H1 (cell line): Measurements from ENCODE around the gene ITGB2. TPM values are rescaled to one million over a fixed set of nuclear protein-coding genes. Genes with fewer than 3 reads are reported as not detected.

ENCODE experiments used
- CEBPB ChIP-seq: IDR thresholded peaks from 2 replicates; pipeline ENCODE4 v1.6.1; 2012; ENCODE audit warnings: low read depth, low read length
- HDAC6 ChIP-seq: IDR thresholded peaks from one replicate; pipeline ENCODE4 v1.7.1; 2012; ENCODE audit warnings: low read depth, mild to moderate bottlenecking, inconsistent platforms, low read length, moderate library complexity
- MAFK ChIP-seq: IDR thresholded peaks from 2 replicates; pipeline ENCODE4 v1.6.1; 2012; ENCODE audit warnings: low read depth, mild to moderate bottlenecking, improper control_type of control experiment, low read length
- RAD21 ChIP-seq, 2 experiments: IDR thresholded peaks in 1 of 2; conservative IDR thresholded peaks in 1 of 2; 2 replicates each; pipeline ENCODE4 v1.6.1; 2011; ENCODE audit warnings: low read depth in 2 of 2, low read length in 2 of 2, improper control_type of control experiment in 1 of 2, inconsistent platforms in 1 of 2, mild to moderate bottlenecking in 1 of 2, moderate library complexity in 1 of 2
- SIN3A ChIP-seq, 2 experiments: IDR thresholded peaks in 1 of 2; conservative IDR thresholded peaks in 1 of 2; 2 replicates each; pipeline ENCODE4 v1.6.1; 2011 to 2012; ENCODE audit warnings: low read length in 2 of 2, improper control_type of control experiment in 1 of 2, low read depth in 1 of 2, mild to moderate bottlenecking in 1 of 2
- SIX5 ChIP-seq: IDR thresholded peaks from 2 replicates; pipeline ENCODE4 v1.6.1; 2011; ENCODE audit warnings: mild to moderate bottlenecking, low read depth, low read length
- polyA plus RNA-seq, 7 experiments: library from polyadenylated mRNA; depleted of rRNA in 3 of 7; stranded (reverse) in 5 of 7; unstranded in 2 of 7; fragments of >200 nt in 5 of 7; fragments of 200-250 nt in 2 of 7; gene quantifications; 1 replicate in 5 of 7; 2 replicates in 1 of 7; 4 replicates in 1 of 7; pipeline versions ENCODE4 v1.2.1 to v1.2.3, GENCODE V29; 2011 to 2013; ENCODE audit warnings: missing spikeins in 2 of 7, mixed read lengths in 2 of 7
- total RNA-seq: library from RNA; stranded (reverse); fragmentation: NEBNext Ultra II Directional; extraction: Animal tissue kit (Norgen Biotek cat#: 25700); gene quantifications from 2 replicates; pipeline ENCODE4 v1.2.1, GENCODE V29; 2021
- TF ChIP-seq, protein P1 (sequence below): fragments of 300-600 bp; sonication (generic); IDR thresholded peaks from 2 replicates; pipeline ENCODE4 v1.7.1; 2012; ENCODE audit warnings: low read length, moderate library complexity, mild to moderate bottlenecking, inconsistent platforms; ENCODE audit not compliant: insufficient replicate concordance
- TF ChIP-seq, protein P2 (sequence below): IDR thresholded peaks from 2 replicates; pipeline ENCODE4 v1.6.1; 2012; ENCODE audit warnings: inconsistent platforms

Gene ITGB2
- total and polyA plus RNA-seq, 2 of the 8 experiments (the other 6 are each of a cell fraction or from before 2014, with no cell fraction given): 0.24 to 0.63 TPM

DNA sequence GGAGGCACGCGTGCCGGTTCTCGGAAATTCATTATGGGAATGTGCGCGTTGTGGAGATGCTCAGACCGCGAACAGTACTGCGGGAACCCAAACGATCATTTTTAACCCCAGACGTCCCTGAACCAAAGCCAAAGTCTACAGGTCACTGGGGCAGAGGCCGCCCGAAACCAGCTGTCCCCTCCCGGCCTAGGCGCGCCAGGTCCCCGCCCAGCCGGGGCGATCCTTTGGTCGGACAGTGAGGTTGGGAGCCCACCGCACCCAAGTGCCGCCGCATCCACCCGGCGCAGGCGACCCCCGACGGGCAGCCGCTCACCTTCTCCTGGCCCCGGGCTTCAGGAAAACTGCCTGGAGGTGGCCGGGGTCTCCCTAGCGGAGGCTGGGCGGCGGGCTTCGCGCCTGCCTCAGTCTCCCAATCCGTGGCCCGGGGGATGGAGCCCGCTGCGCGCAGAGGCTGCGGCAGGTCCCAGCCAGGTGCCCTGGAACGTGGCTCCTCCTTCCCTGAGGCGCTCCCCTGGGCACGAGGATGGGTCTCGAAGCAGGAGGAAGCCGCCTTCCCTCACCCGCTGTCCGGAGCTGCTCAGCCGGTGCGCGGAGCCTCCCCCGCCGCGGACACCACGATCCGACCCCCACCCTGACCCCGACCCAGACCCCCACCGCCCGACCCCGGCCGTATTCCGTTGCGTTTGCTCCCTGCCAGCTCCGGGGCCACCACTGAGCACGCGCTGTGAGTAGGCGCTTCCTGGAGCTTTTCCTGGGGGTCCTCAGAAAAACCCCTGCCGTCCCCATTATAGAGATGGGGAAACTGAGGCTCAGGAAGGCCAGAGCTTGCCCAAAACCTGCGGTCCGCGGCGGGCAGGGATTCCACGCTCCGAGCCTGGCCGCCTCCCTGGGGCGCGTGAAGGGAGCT is 11.1 kb upstream of the ITGB2 start (continued):
- TF ChIP-seq, protein P1, sequence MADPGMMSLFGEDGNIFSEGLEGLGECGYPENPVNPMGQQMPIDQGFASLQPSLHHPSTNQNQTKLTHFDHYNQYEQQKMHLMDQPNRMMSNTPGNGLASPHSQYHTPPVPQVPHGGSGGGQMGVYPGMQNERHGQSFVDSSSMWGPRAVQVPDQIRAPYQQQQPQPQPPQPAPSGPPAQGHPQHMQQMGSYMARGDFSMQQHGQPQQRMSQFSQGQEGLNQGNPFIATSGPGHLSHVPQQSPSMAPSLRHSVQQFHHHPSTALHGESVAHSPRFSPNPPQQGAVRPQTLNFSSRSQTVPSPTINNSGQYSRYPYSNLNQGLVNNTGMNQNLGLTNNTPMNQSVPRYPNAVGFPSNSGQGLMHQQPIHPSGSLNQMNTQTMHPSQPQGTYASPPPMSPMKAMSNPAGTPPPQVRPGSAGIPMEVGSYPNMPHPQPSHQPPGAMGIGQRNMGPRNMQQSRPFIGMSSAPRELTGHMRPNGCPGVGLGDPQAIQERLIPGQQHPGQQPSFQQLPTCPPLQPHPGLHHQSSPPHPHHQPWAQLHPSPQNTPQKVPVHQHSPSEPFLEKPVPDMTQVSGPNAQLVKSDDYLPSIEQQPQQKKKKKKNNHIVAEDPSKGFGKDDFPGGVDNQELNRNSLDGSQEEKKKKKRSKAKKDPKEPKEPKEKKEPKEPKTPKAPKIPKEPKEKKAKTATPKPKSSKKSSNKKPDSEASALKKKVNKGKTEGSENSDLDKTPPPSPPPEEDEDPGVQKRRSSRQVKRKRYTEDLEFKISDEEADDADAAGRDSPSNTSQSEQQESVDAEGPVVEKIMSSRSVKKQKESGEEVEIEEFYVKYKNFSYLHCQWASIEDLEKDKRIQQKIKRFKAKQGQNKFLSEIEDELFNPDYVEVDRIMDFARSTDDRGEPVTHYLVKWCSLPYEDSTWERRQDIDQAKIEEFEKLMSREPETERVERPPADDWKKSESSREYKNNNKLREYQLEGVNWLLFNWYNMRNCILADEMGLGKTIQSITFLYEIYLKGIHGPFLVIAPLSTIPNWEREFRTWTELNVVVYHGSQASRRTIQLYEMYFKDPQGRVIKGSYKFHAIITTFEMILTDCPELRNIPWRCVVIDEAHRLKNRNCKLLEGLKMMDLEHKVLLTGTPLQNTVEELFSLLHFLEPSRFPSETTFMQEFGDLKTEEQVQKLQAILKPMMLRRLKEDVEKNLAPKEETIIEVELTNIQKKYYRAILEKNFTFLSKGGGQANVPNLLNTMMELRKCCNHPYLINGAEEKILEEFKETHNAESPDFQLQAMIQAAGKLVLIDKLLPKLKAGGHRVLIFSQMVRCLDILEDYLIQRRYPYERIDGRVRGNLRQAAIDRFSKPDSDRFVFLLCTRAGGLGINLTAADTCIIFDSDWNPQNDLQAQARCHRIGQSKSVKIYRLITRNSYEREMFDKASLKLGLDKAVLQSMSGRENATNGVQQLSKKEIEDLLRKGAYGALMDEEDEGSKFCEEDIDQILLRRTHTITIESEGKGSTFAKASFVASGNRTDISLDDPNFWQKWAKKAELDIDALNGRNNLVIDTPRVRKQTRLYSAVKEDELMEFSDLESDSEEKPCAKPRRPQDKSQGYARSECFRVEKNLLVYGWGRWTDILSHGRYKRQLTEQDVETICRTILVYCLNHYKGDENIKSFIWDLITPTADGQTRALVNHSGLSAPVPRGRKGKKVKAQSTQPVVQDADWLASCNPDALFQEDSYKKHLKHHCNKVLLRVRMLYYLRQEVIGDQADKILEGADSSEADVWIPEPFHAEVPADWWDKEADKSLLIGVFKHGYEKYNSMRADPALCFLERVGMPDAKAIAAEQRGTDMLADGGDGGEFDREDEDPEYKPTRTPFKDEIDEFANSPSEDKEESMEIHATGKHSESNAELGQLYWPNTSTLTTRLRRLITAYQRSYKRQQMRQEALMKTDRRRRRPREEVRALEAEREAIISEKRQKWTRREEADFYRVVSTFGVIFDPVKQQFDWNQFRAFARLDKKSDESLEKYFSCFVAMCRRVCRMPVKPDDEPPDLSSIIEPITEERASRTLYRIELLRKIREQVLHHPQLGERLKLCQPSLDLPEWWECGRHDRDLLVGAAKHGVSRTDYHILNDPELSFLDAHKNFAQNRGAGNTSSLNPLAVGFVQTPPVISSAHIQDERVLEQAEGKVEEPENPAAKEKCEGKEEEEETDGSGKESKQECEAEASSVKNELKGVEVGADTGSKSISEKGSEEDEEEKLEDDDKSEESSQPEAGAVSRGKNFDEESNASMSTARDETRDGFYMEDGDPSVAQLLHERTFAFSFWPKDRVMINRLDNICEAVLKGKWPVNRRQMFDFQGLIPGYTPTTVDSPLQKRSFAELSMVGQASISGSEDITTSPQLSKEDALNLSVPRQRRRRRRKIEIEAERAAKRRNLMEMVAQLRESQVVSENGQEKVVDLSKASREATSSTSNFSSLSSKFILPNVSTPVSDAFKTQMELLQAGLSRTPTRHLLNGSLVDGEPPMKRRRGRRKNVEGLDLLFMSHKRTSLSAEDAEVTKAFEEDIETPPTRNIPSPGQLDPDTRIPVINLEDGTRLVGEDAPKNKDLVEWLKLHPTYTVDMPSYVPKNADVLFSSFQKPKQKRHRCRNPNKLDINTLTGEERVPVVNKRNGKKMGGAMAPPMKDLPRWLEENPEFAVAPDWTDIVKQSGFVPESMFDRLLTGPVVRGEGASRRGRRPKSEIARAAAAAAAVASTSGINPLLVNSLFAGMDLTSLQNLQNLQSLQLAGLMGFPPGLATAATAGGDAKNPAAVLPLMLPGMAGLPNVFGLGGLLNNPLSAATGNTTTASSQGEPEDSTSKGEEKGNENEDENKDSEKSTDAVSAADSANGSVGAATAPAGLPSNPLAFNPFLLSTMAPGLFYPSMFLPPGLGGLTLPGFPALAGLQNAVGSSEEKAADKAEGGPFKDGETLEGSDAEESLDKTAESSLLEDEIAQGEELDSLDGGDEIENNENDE: no peak
- TF ChIP-seq HDAC6: no peak
- no peak for TF ChIP-seq MAFK
- TF ChIP-seq SIX5: no peak
- no peak for TF ChIP-seq CEBPB
- TF ChIP-seq SIN3A (conservative IDR thresholded peaks at IDR 0.05 in 1 of 2, IDR thresholded peaks at IDR 0.05 in 1 of 2; ENCODE audit: low read depth in 1 of 2, low read length in 2 of 2): no peak
- TF ChIP-seq, protein P2, sequence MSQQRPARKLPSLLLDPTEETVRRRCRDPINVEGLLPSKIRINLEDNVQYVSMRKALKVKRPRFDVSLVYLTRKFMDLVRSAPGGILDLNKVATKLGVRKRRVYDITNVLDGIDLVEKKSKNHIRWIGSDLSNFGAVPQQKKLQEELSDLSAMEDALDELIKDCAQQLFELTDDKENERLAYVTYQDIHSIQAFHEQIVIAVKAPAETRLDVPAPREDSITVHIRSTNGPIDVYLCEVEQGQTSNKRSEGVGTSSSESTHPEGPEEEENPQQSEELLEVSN: peak; percentile 64
- TF ChIP-seq RAD21 (IDR thresholded peaks at IDR 0.05 in 1 of 2, conservative IDR thresholded peaks at IDR 0.05 in 1 of 2; ENCODE audit: low read depth in 2 of 2, low read length in 2 of 2): no peak
